ENCODE measurements around the gene FGF8.
"Not testable (repeated sequence)": the region's sequence is repeated elsewhere in the genome, so short reads cannot be mapped to it uniquely, and the experiment has no call there.

Gene FGF8

DNA sequence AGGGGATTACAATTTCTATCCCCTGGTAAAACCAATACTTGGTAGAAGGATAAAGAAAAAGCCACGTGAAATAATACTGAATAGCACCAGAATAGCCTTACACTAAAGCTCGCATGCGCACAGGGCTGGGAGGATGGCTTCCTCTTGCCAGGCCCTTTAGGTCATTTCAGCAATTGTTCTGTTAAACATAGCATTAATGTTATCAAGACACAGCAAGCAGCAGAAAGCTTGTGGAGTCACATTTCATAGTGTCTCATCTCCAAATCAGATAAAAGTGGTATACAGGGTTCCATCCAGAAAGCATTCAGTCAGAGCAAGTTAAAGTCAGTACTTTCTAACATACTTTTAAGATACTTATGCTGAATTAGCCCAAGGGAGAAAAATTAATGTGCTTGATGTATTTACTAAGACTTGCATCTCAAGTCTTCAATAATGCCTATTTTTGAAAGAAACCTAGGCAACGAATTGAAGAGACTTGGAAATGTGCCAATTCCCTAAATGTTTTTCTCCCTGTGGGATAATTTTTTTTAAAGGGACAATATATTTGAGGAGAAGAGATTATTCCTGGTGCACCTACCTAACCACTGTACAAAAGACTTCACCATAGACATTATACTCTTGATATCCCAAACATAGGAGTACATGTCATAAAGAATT lies 21.6 kb upstream of the FGF8 start:
- TF ChIP-seq, protein P1, sequence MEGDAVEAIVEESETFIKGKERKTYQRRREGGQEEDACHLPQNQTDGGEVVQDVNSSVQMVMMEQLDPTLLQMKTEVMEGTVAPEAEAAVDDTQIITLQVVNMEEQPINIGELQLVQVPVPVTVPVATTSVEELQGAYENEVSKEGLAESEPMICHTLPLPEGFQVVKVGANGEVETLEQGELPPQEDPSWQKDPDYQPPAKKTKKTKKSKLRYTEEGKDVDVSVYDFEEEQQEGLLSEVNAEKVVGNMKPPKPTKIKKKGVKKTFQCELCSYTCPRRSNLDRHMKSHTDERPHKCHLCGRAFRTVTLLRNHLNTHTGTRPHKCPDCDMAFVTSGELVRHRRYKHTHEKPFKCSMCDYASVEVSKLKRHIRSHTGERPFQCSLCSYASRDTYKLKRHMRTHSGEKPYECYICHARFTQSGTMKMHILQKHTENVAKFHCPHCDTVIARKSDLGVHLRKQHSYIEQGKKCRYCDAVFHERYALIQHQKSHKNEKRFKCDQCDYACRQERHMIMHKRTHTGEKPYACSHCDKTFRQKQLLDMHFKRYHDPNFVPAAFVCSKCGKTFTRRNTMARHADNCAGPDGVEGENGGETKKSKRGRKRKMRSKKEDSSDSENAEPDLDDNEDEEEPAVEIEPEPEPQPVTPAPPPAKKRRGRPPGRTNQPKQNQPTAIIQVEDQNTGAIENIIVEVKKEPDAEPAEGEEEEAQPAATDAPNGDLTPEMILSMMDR (IDR thresholded peaks at IDR 0.05; ENCODE audit: extremely low read depth, insufficient read depth, missing control alignments): no peak
- no peak for DNase-seq (ENCODE audit: low spot score)
- in situ Hi-C loops (cut with MboI; ENCODE audit: low pct_unique_long_range_greater_than_20kb, low sequenced_read_pairs, unreplicated experiment): no loop called here

DNA sequence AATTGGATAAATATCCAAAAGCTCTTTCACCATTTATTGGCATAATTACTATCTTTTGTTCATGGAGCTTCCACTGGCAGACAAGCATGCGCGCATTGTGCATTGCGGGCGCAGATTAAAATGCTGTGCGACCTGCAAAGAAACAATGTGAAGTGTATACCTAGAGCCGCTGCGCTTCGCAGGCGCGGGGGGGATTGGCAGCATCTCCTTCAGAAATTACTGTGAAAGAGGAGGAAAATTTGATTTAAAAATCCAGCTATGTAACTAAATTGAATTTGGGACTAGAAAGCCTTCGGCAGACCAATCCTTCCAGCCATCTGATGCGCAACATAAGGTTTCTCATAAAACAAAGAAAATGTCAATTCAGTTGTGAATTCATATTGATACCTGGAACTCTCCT lies 17.6 kb upstream of the FGF8 start:
- in situ Hi-C loops (cut with MboI; ENCODE audit: low pct_unique_long_range_greater_than_20kb, low sequenced_read_pairs, unreplicated experiment): no loop called here
- TF ChIP-seq, protein P1 (IDR thresholded peaks at IDR 0.05; ENCODE audit: extremely low read depth, insufficient read depth, missing control alignments): no peak
- DNase-seq (ENCODE audit: low spot score): no peak

DNA sequence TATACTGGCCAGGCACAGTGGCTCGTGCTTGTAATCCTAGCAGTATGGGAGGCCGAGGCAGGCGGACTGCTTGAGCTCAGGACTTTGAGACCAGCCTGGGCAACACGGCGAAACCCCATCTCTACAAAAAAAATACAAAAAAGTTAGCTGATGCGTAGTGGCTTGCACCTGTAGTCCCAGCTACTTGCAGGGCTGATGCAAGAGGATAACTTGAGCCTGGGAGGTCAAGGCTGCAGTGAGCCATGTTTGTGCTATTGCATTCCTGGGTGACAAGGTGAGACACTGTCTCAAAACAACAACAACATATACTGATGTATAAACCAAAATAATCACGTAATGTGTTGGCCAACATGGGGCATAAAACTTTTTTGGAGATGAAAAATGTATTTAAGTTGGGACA lies 13.8 kb upstream of the FGF8 start:
- DNase-seq (ENCODE audit: low spot score): no peak
- in situ Hi-C loops (cut with MboI; ENCODE audit: low pct_unique_long_range_greater_than_20kb, low sequenced_read_pairs, unreplicated experiment): no loop called here
- TF ChIP-seq, protein P1 (IDR thresholded peaks at IDR 0.05; ENCODE audit: extremely low read depth, insufficient read depth, missing control alignments): no peak

DNA sequence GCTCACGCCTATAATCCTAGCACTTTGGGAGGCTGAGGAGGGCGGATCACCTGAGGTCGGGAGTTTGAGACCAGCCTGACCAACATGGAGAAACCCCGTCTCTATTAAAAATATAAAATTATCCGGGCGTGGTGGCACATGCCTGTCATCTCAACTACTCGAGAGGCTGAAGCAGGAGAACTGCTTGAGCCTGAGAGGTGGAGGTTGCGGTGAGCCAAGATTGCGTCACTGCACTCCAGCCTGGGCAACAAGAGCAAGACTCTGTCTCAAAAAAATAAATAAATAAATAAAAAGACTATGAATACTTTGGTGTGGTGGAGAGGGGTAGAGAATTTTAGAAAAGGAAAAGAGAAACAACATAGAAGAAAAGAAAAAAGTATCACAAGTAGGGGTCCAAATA lies 13.3 kb upstream of the FGF8 start:
- in situ Hi-C loops (cut with MboI; ENCODE audit: low pct_unique_long_range_greater_than_20kb, low sequenced_read_pairs, unreplicated experiment); DNase-seq (ENCODE audit: low spot score): not testable (repeated sequence)

DNA sequence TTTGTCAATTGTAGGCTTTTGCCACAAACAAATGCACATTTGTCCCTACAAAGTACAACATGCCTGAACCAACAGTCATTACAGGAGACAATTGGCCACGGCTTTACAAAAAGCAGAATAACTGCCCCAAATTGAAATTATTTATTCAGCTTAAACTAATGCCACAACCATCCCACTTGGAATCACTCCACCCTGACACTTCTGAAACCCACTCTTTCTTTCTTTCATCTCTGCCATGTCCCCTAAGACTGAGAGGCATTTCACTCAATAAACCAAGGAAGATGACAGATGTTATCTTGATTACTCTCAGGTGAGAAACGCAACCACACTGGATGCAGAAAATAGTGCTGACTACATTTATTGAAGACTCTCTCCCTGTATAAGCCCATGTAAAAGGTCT lies 9.9 kb upstream of the FGF8 start:
- no peak for DNase-seq (ENCODE audit: low spot score)
- in situ Hi-C loops (cut with MboI; ENCODE audit: low pct_unique_long_range_greater_than_20kb, low sequenced_read_pairs, unreplicated experiment): no loop called here
- TF ChIP-seq, protein P1 (IDR thresholded peaks at IDR 0.05; ENCODE audit: extremely low read depth, insufficient read depth, missing control alignments): no peak

DNA sequence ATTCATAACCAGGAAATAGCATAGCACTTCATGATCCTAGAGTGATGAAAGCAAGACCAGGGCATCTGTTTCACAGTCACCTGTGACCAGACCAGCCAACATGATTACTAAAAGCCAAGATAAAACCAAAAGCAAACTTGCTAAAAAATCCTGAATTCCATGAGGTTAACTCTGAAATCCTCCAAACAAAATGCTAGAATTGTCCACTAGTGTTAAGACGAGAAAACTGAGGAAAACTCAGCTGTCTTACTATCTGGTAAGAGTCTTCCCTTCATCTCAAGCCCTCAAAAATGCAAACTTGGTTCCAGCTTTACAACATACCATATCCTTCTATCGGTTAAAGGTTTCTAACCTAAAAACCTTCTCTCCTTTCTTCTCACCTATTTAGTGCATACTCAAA lies 8.6 kb upstream of the FGF8 start:
- DNase-seq (ENCODE audit: low spot score): no peak
- TF ChIP-seq, protein P1 (IDR thresholded peaks at IDR 0.05; ENCODE audit: extremely low read depth, insufficient read depth, missing control alignments): no peak
- in situ Hi-C loops (cut with MboI; ENCODE audit: low pct_unique_long_range_greater_than_20kb, low sequenced_read_pairs, unreplicated experiment): loop anchor here (5.0 kb wide), 1 partner anchor 182 kb away; no protein-coding TSS in a partner anchor

DNA sequence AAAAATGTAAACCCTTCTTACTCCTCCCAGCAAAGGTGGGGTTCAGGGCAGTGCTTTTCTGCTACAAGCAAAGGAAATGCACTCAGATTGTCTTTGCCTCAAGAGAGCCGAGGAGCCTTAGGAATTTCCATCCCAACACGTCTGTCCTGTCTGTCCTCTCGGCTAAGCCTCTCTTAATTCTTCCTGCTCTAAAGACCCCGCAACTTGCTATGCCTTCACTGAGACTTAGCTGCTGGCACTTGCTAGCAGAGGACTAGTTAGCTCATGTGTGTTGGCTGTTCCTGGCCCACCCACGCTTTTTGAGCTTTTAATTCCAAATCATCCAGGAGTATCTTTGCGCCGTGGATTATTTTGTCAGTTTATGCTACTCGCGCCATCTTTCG lies 7.8 kb upstream of the FGF8 start:
- TF ChIP-seq, protein P1 (IDR thresholded peaks at IDR 0.05; ENCODE audit: extremely low read depth, insufficient read depth, missing control alignments): no peak
- DNase-seq (ENCODE audit: low spot score): peak; percentile 13
- in situ Hi-C loops (cut with MboI; ENCODE audit: low pct_unique_long_range_greater_than_20kb, low sequenced_read_pairs, unreplicated experiment): loop anchor here (5.0 kb wide), 1 partner anchor 181 kb away; no protein-coding TSS in a partner anchor
